CD4-positive, alpha-beta T cell treated with Interleukin-15 for 1 hour (primary cell): ENCODE measurements around the gene MAP2K7.
"Not testable (repeated sequence)": the region's sequence is repeated elsewhere in the genome, so short reads cannot be mapped to it uniquely, and the experiment has no call there.

Source experiments
- DNase-seq: peaks from one replicate; pipeline ENCODE4 v3.0.0-alpha.2; 2020

The MAP2K7 gene

DNA sequence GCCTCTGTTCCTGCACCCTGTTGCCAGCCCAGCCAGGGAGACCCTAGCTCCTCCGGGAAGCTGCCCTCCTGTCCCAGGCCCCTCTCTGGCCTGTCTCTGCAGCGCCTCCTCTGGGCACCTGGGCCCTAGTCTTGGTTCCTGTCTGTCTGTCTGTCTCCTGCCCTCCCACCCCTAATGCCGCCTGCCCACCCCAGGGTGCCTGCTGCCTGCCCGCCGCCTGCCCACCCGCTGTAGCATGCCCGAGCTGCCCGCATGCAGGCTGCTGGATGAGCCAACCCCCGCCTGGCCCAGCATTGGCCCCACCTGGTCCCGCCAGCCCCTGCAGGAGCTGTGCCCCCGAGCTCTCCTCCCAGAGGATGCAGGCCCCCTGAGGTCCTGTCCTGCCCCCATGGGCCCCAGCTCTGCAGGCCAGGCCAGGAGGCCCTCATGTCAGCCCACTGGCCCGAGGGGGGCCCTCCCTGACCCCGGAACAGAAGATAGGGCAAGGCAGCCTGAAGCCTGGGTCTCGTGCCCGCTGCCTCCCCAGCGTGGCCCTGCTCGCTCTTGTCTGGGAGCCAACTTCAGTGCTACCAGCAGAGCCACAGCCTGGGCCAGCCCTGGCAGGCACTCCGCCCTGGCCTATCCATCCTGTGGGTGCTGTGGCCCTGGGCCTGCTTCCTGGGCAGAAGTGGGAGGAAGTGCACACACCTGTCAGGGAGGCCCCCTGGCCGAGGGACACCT is 5.2 kb downstream of the MAP2K7 start:
- no peak for DNase-seq

DNA sequence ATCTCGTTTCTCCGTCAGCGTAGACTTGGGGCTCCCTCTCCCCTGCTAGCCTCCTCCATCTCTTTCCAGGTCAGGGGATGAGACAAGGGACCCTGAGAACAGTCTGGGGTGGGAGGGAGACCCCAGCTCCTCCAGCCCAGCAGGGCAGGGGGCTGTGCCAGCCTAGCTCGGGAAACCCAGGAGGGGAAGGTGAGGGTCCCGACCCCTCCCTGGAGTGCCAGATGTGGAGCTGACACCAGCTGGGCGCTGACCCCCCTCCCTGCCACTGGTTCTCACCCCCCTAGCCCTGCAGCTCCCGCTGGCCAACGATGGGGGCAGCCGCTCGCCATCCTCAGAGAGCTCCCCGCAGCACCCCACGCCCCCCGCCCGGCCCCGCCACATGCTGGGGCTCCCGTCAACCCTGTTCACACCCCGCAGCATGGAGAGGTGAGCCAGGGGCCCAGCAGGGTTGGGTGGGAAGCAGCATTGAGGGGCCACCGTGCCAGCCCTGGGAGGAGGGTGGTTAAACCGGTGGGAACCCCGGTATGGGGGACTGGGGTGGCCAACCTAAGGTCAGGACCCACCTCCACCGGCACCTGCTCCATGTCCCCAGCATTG is 5.9 kb downstream of the MAP2K7 start:
- no peak for DNase-seq

DNA sequence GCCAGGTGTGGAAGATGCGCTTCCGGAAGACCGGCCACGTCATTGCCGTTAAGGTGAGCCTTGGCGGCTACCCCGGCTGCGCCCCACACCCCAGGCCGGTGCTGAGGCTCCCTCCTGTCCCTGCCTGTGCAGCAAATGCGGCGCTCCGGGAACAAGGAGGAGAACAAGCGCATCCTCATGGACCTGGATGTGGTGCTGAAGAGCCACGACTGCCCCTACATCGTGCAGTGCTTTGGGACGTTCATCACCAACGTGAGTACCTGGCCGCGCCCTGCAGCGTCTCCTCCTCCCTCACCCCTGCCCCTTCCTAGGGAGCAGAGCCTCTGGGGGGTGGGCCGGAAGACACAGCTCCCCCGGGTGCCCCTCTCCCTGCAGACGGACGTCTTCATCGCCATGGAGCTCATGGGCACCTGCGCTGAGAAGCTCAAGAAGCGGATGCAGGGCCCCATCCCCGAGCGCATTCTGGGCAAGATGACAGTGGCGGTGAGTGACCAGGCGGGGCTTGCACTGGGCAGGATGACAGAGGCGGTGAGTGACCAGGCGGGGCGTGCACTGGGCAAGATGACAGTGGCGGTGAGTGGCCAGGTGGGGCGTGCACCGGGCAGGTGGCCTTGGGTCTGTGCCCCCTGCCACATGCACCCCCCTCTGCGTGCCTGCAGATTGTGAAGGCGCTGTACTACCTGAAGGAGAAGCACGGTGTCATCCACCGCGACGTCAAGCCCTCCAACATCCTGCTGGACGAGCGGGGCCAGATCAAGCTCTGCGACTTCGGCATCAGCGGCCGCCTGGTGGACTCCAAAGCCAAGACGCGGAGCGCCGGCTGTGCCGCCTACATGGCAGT is 6.9 kb downstream of the MAP2K7 start:
- no peak for DNase-seq

DNA sequence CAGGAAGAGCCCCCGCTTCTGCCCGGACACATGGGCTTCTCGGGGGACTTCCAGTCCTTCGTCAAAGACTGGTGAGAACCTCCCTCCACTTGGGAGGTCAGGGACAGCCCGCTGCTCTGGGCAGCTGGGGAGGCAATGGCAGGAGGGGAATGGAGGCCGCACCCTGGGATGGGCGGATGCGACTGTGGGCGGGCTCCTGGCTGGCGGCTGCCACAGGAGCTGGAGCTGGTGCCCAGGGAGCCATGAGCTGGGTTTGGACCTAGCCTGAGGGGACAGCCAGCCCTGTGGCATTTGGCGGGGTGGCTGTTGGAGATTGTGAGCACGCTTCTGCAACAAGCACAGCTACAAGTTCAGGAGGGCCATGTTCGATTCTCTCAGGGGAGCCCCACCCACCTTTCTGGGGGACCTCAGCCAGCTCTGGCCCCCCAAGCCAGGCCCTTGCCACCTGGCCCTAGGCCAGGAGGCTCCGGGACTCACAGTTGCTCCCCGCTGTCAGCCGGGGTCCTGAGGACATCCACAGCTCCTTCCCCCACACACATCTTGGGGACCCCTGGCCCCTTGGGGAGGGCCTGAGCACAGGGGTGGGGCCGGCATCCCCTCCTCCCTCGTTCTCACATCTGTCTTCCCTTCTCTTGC is 7.9 kb downstream of the MAP2K7 start:
- no peak for DNase-seq

DNA sequence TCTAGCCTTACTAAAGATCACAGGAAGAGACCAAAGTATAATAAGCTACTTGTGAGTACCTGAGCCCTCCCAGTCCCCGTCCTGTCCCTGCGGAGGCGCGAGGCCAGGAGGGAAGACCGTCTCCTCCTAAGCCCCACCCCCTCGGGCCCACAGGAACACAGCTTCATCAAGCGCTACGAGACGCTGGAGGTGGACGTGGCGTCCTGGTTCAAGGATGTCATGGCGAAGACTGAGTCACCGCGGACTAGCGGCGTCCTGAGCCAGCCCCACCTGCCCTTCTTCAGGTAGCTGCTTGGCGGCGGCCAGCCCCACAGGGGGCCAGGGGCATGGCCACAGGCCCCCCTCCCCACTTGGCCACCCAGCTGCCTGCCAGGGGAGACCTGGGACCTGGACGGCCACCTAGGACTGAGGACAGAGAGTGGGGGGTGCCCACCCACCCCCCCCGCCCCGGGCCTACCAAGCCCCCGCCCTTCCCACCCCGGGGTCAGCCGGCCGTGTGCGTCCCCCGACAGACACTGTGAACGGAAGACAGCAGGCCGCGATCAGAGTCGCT is 8.5 kb downstream of the MAP2K7 start:
- DNase-seq, result no peak

DNA sequence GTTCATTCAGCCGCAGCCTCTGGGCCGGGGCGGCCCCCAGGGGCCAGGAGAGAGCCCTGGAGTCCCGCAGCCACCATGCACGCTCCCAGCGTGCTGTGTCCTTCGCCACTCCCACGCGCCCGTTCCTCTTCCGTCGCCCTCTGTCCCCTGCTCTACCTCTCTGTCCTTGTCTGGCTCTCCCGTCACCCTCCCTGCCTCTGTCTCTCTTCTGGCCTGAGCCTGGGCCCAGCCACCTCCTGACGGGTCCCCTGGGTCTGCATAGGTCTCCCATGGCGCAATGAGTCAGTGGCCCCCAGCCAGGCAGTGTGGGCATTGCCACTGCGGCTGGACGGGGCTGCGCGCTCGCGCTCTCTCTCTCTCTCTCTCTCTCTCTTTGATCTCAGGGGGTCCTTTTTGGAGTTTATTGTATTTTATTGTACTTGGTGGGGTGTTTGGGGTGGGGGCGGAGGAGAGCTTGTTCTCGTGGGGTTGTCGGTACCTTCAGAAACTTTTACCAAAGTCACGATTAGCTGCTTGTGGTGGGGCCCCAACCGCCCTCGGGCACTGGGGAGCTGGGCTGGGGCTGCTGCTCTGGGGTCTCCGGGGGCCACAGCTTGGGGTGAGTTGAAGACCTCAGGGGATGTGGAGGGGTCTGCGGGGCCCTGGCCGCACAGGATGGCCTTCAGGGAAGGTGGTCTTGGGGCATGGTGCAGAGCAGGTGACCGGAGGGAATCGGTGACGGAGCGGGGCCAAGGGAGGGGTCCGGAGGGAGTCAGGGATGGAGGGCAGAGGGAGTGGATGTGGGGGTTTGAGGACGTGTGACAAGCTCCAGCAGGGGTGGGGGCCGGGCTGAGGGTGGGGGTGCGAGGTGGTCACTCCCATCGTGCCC is 9.3 kb downstream of the MAP2K7 start:
- DNase-seq, result no peak

DNA sequence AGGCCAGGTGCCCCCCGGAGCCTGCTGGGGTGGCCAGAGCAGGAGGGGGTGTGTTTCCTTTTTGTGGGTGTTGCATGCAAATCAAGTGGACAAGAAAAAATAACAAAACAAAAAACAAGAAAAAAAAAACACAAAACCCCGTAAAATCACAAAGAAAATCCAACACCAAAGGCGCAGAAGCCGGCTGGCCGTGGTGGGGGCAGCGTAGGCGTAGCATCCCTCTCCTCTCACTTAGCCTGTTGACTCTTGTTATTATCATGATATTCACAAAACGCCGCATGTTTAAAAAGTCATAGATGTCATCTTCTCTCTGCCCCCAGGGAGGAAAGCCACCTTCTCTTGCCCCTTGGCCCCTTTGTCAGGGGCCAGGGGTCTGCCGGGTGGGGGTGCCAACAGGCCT is 10.0 kb downstream of the MAP2K7 start:
- DNase-seq, result no peak

DNA sequence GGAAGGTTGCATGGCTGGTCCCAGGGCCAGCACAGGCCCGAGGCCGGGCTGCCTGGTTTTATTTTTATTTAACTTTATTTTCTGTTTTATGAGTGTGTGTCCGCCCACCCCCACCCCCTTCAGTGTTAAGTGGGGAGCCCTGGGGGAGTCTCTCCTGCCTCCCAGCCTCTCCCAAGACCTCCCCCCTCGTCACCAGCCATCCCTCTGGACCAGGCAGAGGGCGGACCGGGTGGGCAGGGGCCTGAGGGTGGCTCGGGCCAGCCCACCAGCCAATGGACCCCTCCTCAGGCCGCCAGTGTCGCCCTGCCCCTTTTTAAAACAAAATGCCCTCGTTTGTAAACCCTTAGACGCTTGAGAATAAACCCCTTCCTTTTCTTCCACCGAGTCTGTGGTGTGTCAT is 10.4 kb downstream of the MAP2K7 start:
- DNase-seq, result no peak

DNA sequence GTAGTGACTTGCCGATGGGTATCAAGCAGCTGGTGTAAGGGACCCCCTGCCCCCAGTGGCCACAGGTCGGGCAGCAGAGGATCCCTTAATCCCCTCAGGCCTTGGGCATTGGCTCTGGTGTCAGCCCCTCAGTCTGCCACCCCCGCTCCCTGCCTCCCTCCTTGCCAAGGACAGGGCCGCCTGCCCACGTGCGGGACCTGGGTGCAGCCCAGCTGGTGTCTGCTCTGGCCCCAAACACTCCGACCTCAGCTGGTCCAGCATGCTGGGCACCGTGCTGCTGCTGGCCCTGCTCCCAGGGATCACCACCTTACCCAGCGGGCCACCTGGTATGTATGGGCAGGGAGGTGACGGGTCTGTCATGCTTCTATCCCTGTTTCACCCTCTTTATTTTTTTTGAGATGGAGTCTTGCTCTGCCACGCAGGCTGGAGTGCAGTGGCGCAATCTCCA is 10.9 kb downstream of the MAP2K7 start, which contains the start of gene TGFBR3L:
TSS of gene TGFBR3L (plus strand) at position 233 of the 448 bp plus-strand sequence.
- DNase-seq, result no peak

DNA sequence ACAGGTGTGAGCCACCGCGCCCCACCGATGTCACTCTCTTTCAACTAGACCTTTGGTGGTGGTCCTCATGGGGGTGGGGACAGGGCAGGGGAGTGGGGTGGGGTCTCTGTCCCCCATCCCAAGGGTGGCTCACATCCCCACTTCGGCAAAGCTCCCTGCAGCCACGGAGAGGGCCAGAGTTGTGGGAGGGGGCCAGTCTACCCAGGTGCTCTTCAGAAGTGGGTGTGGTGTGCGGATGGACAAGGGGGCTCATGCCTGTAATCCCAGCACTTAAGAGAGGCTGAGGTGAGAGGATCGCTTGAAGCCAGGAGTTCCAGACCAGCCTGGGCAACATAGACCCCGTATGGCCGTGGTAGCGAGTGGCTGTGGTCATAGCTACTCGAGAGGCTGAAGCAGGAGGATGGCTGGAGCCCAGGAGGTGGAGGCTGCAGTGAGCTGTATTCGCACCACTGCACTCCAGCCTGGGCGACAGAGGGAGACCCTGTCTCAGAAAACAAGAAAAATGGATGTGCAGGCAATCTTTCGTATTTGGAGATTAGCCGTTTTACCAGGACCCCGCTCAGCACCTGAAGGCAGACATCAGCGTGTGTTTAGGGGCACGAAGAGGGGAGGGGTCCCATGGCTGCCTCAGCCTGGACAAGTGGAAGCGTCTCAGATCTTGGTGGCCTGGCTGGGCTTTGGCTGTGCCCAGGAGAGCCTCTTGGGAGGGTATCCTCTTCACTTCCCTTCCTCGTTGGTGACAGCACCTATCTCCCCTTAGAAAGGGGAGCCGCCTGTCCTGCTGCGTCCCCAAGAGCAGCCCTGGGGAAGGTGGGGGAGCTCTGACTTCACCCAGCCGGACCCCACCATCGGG is 11.8 kb downstream of the MAP2K7 start:
- no peak for DNase-seq

DNA sequence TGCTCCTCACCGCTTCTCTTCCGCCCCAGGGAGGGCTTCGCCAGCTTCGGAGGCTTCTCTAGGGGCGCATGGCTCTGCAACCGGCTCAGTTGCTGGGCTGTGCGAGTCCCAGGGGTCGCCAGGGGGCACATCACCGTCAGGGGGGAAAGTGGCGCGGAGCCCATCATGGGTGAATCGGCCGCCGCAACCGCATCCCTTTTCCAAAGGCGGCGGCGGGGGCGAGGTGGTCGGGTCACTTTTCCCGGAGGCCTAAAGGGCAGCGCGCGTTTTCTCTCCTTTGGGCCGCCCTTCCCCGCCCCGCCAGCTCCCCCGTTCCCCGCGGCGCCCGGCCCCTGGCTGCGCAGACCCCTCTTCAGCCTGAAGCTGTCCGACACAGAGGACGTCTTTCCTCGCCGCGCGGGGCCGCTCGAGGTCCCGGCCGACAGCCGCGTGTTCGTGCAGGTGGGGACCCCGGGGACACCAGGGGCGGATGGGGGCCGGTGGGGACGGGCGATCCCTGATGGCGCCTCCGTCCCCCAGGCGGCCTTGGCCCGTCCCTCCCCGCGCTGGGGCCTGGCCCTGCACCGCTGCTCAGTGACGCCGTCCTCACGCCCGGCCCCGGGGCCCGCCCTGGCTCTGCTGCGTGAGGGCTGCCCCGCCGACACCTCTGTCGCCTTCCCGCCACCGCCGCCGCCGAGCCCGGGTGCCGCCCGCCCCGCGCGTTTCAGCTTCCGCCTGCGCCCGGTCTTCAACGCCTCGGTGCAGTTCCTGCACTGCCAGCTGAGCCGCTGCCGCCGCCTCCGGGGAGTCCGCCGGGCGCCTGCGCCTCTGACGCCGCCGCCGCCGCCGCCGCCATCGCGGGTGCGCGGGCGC is 12.7 kb downstream of the MAP2K7 start:
- DNase-seq, result peak; percentile 55

DNA sequence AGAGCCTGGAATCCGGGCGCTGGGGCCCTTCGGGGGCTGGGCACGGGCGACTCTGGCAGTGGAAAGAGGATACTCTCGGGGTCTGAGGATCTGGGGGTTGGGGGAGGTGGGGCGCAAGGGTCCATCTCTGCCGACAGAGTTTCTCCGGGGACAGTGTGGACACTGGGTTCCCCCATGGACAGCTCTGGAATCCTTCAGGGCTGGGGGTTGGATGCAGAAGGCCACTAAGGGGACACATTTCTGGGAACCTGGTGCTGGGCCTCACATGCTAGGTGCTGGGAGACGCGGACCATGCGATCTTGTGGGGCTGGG is 13.2 kb downstream of the MAP2K7 start:
- no peak for DNase-seq

DNA sequence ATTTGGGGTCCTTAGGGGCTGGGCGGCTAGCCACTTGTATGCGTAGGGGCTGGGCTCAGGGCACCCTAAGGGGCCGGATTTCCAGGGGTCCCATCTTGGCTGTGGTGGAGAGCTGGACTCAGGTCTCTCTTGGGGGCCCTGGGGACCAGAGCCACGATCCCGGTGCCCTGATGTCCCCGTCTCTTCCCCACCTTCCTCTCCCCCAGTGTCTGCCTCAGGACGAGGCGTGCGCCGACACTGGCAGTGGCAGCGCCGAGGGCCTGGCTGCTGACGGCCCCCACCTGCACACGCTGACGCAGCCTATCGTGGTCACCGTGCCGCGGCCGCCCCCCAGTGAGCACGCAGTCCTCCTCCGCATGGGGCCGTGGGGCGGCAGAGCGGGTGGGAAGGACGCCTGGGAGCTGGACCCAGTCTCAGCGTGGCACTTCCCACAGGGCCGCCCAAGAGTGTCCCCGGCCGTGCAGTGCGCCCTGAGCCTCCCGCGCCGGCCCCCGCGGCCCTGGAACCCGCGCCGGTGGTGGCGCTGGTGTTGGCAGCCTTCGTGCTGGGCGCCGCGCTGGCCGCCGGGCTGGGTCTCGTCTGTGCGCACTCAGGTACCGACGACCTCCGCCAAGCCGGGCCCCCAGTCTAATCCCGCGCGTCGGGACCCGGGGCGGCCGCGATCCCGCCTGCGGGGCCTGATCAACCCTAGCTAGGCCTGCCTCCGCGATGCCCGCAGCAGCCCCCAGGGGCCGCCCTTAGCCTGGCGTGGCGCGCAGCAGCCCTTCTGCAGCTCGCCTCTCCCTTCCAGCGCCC is 13.8 kb downstream of the MAP2K7 start:
- DNase-seq, result peak; percentile 71

DNA sequence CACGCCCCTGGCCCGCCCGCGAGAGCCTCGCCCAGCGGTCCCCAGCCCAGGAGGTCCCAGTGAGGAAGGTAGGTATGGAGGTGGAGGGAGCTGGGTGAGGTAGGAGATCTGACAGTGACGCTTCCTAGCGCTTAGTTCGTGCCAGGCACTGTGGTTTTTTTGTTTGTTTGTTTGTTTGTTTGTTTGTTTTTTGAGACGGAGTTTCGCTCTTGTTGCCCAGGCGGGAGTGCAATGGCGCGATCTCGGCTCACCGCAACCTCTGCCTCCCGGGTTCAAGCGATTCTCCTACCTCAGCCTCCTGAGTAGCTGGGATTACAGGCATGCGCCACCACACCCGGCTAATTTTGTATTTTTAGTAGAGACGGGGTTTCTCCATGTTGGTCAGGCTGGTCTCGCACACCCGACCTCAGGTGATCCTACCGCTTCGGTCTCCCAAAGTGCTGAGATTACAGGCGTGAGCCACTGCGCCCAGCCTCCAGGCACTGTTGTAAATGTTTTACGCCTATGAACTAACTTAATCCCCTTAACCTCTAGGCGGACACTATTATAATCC is 14.5 kb downstream of the MAP2K7 start:
- DNase-seq, result not testable (repeated sequence)

DNA sequence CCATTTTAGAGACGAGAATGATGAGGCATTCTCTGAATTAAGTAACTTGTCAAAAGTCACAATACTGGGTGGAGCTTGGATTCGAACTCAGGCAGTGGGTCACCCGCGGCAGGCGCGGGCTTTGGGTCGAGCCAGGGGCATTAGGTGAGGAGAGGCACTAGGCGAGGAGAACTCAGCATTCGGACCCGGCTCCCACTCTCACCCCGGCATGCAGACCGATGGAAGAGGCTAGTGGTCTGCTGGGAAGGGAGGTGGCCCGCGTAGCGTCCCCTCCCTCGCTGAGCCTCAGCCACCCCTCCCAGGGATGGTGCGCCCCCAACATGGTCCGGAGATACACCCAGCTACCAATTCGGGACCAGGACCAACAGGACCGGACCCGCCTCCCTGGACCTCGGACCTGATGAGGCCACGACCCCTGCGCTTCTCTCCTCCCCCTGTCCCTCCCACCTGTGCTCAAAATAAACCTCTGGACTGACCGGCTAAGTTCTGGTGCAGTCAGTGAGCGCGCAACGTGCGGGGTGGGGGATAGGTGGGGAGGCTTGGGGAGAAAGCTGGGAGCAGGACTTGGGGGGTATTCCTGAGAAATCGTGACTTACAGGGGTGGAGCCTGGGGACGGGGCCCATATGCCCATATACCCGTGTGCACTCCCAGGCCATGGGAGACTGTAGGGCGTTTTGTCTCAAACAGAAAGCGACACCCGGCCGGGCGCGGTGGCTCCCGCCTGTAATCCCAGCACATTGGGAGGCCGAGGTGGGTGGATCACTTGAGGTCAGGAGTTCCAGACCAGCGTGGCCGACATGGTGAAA is 15.1 kb downstream of the MAP2K7 start:
- no peak for DNase-seq

DNA sequence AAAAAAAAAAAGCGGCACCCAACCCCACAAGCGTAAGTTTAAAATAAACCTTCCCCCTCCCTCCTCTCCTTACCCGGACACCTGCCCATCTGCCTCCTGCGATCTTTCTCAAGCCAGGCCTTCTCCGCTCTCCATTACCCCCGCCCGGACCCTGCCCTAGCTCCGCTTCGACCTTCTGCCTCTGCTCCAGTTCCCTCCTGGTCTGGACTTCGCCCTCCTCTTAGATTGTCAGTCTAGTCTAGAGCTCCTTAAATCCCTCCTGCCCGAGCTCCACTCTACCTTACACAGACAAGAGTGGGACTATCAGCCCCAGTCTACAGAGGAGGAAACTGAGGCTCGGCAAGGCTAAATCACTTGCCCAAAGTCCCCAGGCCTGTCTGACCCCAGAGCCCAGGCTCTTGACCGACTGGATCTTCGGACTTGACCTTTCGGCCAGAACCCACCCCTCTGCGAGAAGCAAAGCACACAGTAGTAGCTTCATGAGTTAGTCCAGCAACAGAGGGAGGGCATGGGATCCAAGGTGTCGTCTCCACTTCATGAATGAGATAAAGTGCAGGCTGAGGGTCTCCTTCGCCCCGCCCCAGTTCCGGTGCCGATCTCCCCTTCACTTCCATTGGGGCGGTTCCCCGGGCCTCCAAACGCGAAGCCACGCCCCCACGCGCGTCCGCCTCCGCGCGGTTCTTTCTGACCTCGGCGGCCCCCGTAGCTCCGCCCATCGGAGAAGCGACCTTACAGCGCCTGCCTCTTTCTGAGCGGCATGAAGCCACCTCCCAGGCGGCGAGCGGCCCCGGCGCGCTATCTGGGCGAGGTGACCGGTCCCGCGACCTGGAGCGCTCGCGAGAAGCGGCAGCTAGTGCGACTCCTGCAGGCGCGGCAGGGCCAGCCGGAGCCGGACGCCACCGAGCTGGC is 16.2 kb downstream of the MAP2K7 start, which contains the start of gene SNAPC2:
TSS of gene SNAPC2 (plus strand) at position 729 of the 909 bp plus-strand sequence. CDS start at position 758, 29 bp downstream.
- peak; percentile 97 for DNase-seq
